WTC11 (cell line): Measurements from ENCODE around the gene ZC3H4. TPM values are rescaled to one million over a fixed set of nuclear protein-coding genes. Genes with fewer than 3 reads are reported as not detected.

Source experiments
- ATAC-seq: fragments of 200-7000 bp; cut with Tn5 transposase; 2 replicates; pipeline ENCODE4 v1.10.0; 2021; ENCODE audit warnings: mild to moderate bottlenecking, moderate library complexity
- CTCF ChIA-PET: fragments of 300-600 bp; sonication (Branson Sonifier 250); formaldehyde crosslinking; loops from one replicate; lab custom pipeline; 2021; ENCODE audit warnings: antibody characterized with exemption; lab: Charles Lee
- POLR2A ChIA-PET: fragments of 350-600 bp; sonication (Branson Sonifier 250); formaldehyde crosslinking; loops from one replicate; lab custom pipeline; 2021; ENCODE audit warnings: antibody characterized with exemption; lab: Charles Lee
- DNase-seq: peaks from one replicate; pipeline ENCODE4 v3.0.0; 2021; ENCODE audit warnings: low spot score
- H3K27ac Mint-ChIP-seq: 2 replicates; pipeline ENCODE4 v1.8.0; 2021; ENCODE audit warnings: mixed read lengths
- H3K27me3 Mint-ChIP-seq: 2 replicates; pipeline ENCODE4 v1.8.0; 2021; ENCODE audit warnings: low read depth, mild to moderate bottlenecking, moderate library complexity, mixed read lengths
- H3K36me3 Mint-ChIP-seq: 2 replicates; pipeline ENCODE4 v1.8.0; 2021; ENCODE audit warnings: mixed read lengths
- H3K4me1 Mint-ChIP-seq: 2 replicates; pipeline ENCODE4 v1.8.0; 2022; ENCODE audit warnings: mixed read lengths
- H3K4me3 Mint-ChIP-seq: 2 replicates; pipeline ENCODE4 v1.8.0; 2021; ENCODE audit warnings: mild to moderate bottlenecking, moderate library complexity, mixed read lengths
- H3K9me3 Mint-ChIP-seq: 2 replicates; pipeline ENCODE4 v1.8.0; 2021; ENCODE audit warnings: mixed read lengths
- ATF1 ChIP-seq: sonication (generic); formaldehyde crosslinking; IDR thresholded peaks from 2 replicates; pipeline ENCODE4 v1.8.1; 2023; ENCODE audit warnings: mild to moderate bottlenecking, moderate library complexity, missing genetic modification reagents
- FOXJ3 ChIP-seq: sonication (generic); formaldehyde crosslinking; IDR thresholded peaks from 2 replicates; pipeline ENCODE4 v1.9.0; 2021; ENCODE audit warnings: missing genetic modification reagents, mild to moderate bottlenecking, borderline replicate concordance
- JAZF1 ChIP-seq: fragments of 250-450 bp; sonication (Bioruptor Pico); IDR thresholded peaks from 2 replicates; pipeline ENCODE4 v1.9.0; 2021; ENCODE audit warnings: moderate library complexity, mild to moderate bottlenecking, inconsistent platforms
- NR1H2 ChIP-seq: sonication (generic); formaldehyde crosslinking; IDR thresholded peaks from 2 replicates; pipeline ENCODE4 v1.9.0; 2021; ENCODE audit warnings: mild to moderate bottlenecking, moderate library complexity, missing genetic modification reagents
- RORB ChIP-seq: fragments of 250-450 bp; sonication (Bioruptor Pico); IDR thresholded peaks from 2 replicates; pipeline ENCODE4 v1.9.0; 2021; ENCODE audit warnings: mild to moderate bottlenecking
- SOX15 ChIP-seq: fragments of 250-450 bp; sonication (Bioruptor Pico); IDR thresholded peaks from 2 replicates; pipeline ENCODE4 v1.9.0; 2021; ENCODE audit warnings: mild to moderate bottlenecking
- TCF7 ChIP-seq: sonication (generic); formaldehyde crosslinking; IDR thresholded peaks from 2 replicates; pipeline ENCODE4 v1.8.0; 2022; ENCODE audit warnings: mild to moderate bottlenecking, low read depth, missing genetic modification reagents, moderate library complexity
- TEAD4 ChIP-seq: sonication (generic); formaldehyde crosslinking; IDR thresholded peaks from 2 replicates; pipeline ENCODE4 v1.8.0; 2022; ENCODE audit warnings: mild to moderate bottlenecking, missing genetic modification reagents
- TP53 ChIP-seq: sonication (generic); formaldehyde crosslinking; IDR thresholded peaks from 2 replicates; pipeline ENCODE4 v1.8.1; 2023; ENCODE audit warnings: mild to moderate bottlenecking, missing genetic modification reagents
- ZNF138 ChIP-seq: sonication (generic); formaldehyde crosslinking; conservative IDR thresholded peaks from 2 replicates; pipeline ENCODE4 v1.8.1; 2022; ENCODE audit warnings: mild to moderate bottlenecking, moderate library complexity, missing genetic modification reagents
- ZNF416 ChIP-seq: fragments of 250-450 bp; sonication (Bioruptor Pico); IDR thresholded peaks from 2 replicates; pipeline ENCODE4 v1.9.0; 2021; ENCODE audit warnings: mild to moderate bottlenecking, inconsistent platforms
- total RNA-seq: library from RNA; stranded (reverse); gene quantifications from 3 replicates; pipeline ENCODE4 v1.2.3, GENCODE V29; 2021
- TF ChIP-seq, protein P1 (sequence below): sonication (generic); formaldehyde crosslinking; IDR thresholded peaks from 2 replicates; pipeline ENCODE4 v1.8.1; 2023; ENCODE audit warnings: mild to moderate bottlenecking, missing genetic modification reagents, moderate library complexity
- TF ChIP-seq, protein P2 (sequence below): sonication (generic); formaldehyde crosslinking; conservative IDR thresholded peaks from 2 replicates; pipeline ENCODE4 v1.8.1; 2023; ENCODE audit warnings: mild to moderate bottlenecking, low read depth, missing genetic modification reagents, moderate library complexity
- TF ChIP-seq, protein P3 (sequence below): fragments of 200-600 bp; IDR thresholded peaks from 2 replicates; pipeline ENCODE4 v1.8.0; 2022; ENCODE audit warnings: antibody characterized with exemption
- TF ChIP-seq, protein P4 (sequence below): sonication (generic); formaldehyde crosslinking; IDR thresholded peaks from 2 replicates; pipeline ENCODE4 v1.8.1; 2023; ENCODE audit warnings: mild to moderate bottlenecking, missing genetic modification reagents, borderline replicate concordance
- TF ChIP-seq, protein P5 (sequence below): sonication (generic); formaldehyde crosslinking; IDR thresholded peaks from 2 replicates; pipeline ENCODE4 v1.8.1; 2022; ENCODE audit warnings: low read depth, missing genetic modification reagents, borderline replicate concordance
- TF ChIP-seq, protein P6 (sequence below): sonication (generic); formaldehyde crosslinking; IDR thresholded peaks from 2 replicates; pipeline ENCODE4 v1.8.1; 2022; ENCODE audit warnings: mild to moderate bottlenecking, moderate library complexity, missing genetic modification reagents
- TF ChIP-seq, protein P7 (sequence below): sonication (generic); formaldehyde crosslinking; IDR thresholded peaks from 2 replicates; pipeline ENCODE4 v1.8.0; 2023; ENCODE audit warnings: mild to moderate bottlenecking, missing genetic modification reagents

The ZC3H4 gene
- total RNA-seq, 1 experiment from 2014 or later = 67.2 TPM

DNA sequence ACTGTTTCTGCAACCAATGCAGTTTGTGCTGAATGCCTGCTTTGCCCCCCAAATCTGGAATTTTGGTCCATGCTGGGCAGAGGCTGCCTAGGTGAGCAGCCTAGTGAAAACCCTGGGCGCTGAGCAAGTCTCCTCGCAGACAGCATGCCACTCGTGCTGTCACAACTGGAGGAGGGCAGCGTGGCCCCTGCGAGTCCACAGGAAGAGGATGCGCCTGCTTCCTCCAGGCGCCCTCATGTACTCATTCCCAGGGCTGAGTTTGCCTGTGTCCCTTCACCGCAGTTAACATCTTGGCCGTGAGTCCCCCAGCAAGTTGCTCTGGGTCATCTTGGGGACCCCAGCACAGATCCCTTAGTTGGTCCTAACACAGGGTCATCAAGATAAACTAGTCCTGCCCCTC is 39.0 kb downstream of the ZC3H4 start (continued):
- TF ChIP-seq TCF7 (CRISPR knock-in tag) (no peak), RORB (CRISPR knock-in tag) (no peak)
- TF ChIP-seq, protein P1, sequence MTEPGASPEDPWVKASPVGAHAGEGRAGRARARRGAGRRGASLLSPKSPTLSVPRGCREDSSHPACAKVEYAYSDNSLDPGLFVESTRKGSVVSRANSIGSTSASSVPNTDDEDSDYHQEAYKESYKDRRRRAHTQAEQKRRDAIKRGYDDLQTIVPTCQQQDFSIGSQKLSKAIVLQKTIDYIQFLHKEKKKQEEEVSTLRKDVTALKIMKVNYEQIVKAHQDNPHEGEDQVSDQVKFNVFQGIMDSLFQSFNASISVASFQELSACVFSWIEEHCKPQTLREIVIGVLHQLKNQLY (CRISPR knock-in tag) = no peak
- TF ChIP-seq, protein P2, sequence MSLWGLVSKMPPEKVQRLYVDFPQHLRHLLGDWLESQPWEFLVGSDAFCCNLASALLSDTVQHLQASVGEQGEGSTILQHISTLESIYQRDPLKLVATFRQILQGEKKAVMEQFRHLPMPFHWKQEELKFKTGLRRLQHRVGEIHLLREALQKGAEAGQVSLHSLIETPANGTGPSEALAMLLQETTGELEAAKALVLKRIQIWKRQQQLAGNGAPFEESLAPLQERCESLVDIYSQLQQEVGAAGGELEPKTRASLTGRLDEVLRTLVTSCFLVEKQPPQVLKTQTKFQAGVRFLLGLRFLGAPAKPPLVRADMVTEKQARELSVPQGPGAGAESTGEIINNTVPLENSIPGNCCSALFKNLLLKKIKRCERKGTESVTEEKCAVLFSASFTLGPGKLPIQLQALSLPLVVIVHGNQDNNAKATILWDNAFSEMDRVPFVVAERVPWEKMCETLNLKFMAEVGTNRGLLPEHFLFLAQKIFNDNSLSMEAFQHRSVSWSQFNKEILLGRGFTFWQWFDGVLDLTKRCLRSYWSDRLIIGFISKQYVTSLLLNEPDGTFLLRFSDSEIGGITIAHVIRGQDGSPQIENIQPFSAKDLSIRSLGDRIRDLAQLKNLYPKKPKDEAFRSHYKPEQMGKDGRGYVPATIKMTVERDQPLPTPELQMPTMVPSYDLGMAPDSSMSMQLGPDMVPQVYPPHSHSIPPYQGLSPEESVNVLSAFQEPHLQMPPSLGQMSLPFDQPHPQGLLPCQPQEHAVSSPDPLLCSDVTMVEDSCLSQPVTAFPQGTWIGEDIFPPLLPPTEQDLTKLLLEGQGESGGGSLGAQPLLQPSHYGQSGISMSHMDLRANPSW (CRISPR knock-in tag) = no peak

DNA sequence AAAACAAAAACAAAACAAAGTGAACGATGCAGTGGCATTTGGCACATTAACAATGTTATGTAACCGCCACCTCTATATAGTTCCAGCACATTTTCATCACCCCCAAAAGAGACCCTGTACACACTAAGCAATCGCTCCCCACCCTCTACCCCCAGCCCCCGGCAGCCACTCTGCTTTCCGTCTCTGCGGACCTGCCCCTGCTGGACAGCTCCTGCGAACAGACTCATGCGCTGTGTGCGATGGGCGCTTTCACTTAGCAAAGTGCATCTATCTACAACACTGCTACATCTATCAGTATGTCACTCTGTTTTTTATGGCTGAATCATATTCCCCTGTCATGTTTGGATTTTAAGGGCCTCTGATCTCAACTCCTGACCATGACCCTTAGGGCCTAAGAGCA is 40.0 kb downstream of the ZC3H4 start:
- TF ChIP-seq SOX15 (CRISPR knock-in tag) (no peak), RORB (CRISPR knock-in tag) (no peak), FOXJ3 (CRISPR knock-in tag) (no peak), ZNF138 (no peak), TP53 (no peak), ZNF416 (CRISPR knock-in tag) (no peak), ATF1 (CRISPR knock-in tag) (no peak), NR1H2 (no peak), TEAD4 (no peak), JAZF1 (no peak)
- TF ChIP-seq, protein P3, sequence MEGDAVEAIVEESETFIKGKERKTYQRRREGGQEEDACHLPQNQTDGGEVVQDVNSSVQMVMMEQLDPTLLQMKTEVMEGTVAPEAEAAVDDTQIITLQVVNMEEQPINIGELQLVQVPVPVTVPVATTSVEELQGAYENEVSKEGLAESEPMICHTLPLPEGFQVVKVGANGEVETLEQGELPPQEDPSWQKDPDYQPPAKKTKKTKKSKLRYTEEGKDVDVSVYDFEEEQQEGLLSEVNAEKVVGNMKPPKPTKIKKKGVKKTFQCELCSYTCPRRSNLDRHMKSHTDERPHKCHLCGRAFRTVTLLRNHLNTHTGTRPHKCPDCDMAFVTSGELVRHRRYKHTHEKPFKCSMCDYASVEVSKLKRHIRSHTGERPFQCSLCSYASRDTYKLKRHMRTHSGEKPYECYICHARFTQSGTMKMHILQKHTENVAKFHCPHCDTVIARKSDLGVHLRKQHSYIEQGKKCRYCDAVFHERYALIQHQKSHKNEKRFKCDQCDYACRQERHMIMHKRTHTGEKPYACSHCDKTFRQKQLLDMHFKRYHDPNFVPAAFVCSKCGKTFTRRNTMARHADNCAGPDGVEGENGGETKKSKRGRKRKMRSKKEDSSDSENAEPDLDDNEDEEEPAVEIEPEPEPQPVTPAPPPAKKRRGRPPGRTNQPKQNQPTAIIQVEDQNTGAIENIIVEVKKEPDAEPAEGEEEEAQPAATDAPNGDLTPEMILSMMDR = no peak
- TF ChIP-seq, protein P4, sequence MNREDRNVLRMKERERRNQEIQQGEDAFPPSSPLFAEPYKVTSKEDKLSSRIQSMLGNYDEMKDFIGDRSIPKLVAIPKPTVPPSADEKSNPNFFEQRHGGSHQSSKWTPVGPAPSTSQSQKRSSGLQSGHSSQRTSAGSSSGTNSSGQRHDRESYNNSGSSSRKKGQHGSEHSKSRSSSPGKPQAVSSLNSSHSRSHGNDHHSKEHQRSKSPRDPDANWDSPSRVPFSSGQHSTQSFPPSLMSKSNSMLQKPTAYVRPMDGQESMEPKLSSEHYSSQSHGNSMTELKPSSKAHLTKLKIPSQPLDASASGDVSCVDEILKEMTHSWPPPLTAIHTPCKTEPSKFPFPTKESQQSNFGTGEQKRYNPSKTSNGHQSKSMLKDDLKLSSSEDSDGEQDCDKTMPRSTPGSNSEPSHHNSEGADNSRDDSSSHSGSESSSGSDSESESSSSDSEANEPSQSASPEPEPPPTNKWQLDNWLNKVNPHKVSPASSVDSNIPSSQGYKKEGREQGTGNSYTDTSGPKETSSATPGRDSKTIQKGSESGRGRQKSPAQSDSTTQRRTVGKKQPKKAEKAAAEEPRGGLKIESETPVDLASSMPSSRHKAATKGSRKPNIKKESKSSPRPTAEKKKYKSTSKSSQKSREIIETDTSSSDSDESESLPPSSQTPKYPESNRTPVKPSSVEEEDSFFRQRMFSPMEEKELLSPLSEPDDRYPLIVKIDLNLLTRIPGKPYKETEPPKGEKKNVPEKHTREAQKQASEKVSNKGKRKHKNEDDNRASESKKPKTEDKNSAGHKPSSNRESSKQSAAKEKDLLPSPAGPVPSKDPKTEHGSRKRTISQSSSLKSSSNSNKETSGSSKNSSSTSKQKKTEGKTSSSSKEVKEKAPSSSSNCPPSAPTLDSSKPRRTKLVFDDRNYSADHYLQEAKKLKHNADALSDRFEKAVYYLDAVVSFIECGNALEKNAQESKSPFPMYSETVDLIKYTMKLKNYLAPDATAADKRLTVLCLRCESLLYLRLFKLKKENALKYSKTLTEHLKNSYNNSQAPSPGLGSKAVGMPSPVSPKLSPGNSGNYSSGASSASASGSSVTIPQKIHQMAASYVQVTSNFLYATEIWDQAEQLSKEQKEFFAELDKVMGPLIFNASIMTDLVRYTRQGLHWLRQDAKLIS (CRISPR knock-in tag) = no peak
- TF ChIP-seq, protein P5, sequence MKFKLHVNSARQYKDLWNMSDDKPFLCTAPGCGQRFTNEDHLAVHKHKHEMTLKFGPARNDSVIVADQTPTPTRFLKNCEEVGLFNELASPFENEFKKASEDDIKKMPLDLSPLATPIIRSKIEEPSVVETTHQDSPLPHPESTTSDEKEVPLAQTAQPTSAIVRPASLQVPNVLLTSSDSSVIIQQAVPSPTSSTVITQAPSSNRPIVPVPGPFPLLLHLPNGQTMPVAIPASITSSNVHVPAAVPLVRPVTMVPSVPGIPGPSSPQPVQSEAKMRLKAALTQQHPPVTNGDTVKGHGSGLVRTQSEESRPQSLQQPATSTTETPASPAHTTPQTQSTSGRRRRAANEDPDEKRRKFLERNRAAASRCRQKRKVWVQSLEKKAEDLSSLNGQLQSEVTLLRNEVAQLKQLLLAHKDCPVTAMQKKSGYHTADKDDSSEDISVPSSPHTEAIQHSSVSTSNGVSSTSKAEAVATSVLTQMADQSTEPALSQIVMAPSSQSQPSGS = no peak
- TF ChIP-seq, protein P6, sequence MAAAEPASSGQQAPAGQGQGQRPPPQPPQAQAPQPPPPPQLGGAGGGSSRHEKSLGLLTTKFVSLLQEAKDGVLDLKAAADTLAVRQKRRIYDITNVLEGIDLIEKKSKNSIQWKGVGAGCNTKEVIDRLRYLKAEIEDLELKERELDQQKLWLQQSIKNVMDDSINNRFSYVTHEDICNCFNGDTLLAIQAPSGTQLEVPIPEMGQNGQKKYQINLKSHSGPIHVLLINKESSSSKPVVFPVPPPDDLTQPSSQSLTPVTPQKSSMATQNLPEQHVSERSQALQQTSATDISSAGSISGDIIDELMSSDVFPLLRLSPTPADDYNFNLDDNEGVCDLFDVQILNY = no peak
- TF ChIP-seq, protein P7, sequence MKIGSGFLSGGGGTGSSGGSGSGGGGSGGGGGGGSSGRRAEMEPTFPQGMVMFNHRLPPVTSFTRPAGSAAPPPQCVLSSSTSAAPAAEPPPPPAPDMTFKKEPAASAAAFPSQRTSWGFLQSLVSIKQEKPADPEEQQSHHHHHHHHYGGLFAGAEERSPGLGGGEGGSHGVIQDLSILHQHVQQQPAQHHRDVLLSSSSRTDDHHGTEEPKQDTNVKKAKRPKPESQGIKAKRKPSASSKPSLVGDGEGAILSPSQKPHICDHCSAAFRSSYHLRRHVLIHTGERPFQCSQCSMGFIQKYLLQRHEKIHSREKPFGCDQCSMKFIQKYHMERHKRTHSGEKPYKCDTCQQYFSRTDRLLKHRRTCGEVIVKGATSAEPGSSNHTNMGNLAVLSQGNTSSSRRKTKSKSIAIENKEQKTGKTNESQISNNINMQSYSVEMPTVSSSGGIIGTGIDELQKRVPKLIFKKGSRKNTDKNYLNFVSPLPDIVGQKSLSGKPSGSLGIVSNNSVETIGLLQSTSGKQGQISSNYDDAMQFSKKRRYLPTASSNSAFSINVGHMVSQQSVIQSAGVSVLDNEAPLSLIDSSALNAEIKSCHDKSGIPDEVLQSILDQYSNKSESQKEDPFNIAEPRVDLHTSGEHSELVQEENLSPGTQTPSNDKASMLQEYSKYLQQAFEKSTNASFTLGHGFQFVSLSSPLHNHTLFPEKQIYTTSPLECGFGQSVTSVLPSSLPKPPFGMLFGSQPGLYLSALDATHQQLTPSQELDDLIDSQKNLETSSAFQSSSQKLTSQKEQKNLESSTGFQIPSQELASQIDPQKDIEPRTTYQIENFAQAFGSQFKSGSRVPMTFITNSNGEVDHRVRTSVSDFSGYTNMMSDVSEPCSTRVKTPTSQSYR = no peak

More for the DNA sequence above, 40.0 kb downstream of the ZC3H4 start:
- Mint-ChIP-seq H3K27ac (no peak overlapping the region), H3K4me3 (no peak overlapping the region), H3K4me1 (no peaks in the 10 kb centered on the region), H3K36me3 (peaks cover 60% of the 10 kb centered on the region), H3K9me3 (no peaks in the 10 kb centered on the region), H3K27me3 (no peaks in the 10 kb centered on the region)
- ChIA-PET POLR2A (no interaction called here), CTCF (interaction anchor here (1.6 kb wide), 2 partner anchors 38 to 61 kb away, joined by 5 to 8 read pairs; no protein-coding TSS in a partner anchor)
- DNase-seq (no peak), ATAC-seq (no peak)
